Measurements from ENCODE around the gene AHRR.

The AHRR gene

GRCh38 chr5:447501-447900 lies 126.0 kb downstream of the AHRR start:
- H3K4me3 ChIP-seq: no peak overlapping the region
- peak; percentile 43 for DNase-seq (ENCODE audit: low spot score)
- H3K27ac ChIP-seq: no peak overlapping the region
- TF ChIP-seq CTCF (IDR thresholded peaks at IDR 0.05): no peak

- no peak overlapping the region for H3K4me3 ChIP-seq
- peak; percentile 72 for DNase-seq (ENCODE audit: low spot score)
- no peak overlapping the region for H3K27ac ChIP-seq
- TF ChIP-seq CTCF (IDR thresholded peaks at IDR 0.05): no peak
Observed at GRCh38 chr5:448061-448765, 126.7 kb downstream of the AHRR start.

GRCh38 chr5:448766-449090 lies 127.2 kb downstream of the AHRR start:
- no peak for DNase-seq (ENCODE audit: low spot score)
- no peak for TF ChIP-seq CTCF (IDR thresholded peaks at IDR 0.05)
- no peak overlapping the region for H3K4me3 ChIP-seq
- no peak overlapping the region for H3K27ac ChIP-seq

- Histone ChIP-seq H3K4me3 (no peak overlapping the region), H3K27ac (no peak overlapping the region)
- TF ChIP-seq CTCF (IDR thresholded peaks at IDR 0.05): no peak
- DNase-seq (ENCODE audit: low spot score): no peak
Observed at GRCh38 chr5:449151-449550, 127.6 kb downstream of the AHRR start.

- DNase-seq (ENCODE audit: low spot score): no peak
- no peak for TF ChIP-seq CTCF (IDR thresholded peaks at IDR 0.05)
- no peak overlapping the region for H3K4me3 ChIP-seq
- H3K27ac ChIP-seq: no peak overlapping the region
Observed at GRCh38 chr5:451587-452458, 130.3 kb downstream of the AHRR start.

- no peak for TF ChIP-seq CTCF (IDR thresholded peaks at IDR 0.05)
- H3K4me3 ChIP-seq: no peak overlapping the region
- no peak for DNase-seq (ENCODE audit: low spot score)
- H3K27ac ChIP-seq: no peak overlapping the region
Observed at GRCh38 chr5:452978-453710, 131.6 kb downstream of the AHRR start.
